Measurements from ENCODE around the gene BUD31.

BUD31 gene

GRCh38 chr7:99438573-99439480 lies 30.1 kb downstream of the BUD31 start, which contains the start of the genes CPSF4 and PTCD1:
TSS of gene CPSF4 (plus strand) at chr7:99438943. CDS start at chr7:99439083, 140 bp downstream.
TSS of gene PTCD1 (minus strand) at chr7:99438798. CDS start at chr7:99435242, 3,556 bp downstream.
- ChIA-PET POLR2A (interaction anchor here (0.6 to 2.4 kb wide), 14 partner anchors 9 to 178 kb away, joined by 3 to 20 read pairs (median 4); partner anchors contain the start of genes BUD31, PDAP1, ZKSCAN5 and ZNF394), CTCF (no interaction called here)
- Histone ChIP-seq H3K4me3 (ENCODE audit: low read depth, low read length) (peak within 1 kb of the TSS; percentile 91), H3K27ac (ENCODE audit: extremely low read depth, low read depth, low read length) (peak within 1 kb of the TSS; percentile 91), H3K36me3 (ENCODE audit: control insufficient read depth in 2 of 2, insufficient read depth in 1 of 2, low read length in 2 of 2) (peaks cover 42 to 49% of the 10 kb centered on the region in 2 experiments), H3K4me1 (ENCODE audit: control insufficient read depth, insufficient read depth, low read length) (peaks cover 9% of the 10 kb centered on the region), H3K9me3 (ENCODE audit: control insufficient read depth, insufficient read depth, low read depth, low read length) (no peaks in the 10 kb centered on the region)
- no peak for TF ChIP-seq ZNF302 (tag by site-specific recombination; IDR thresholded peaks at IDR 0.05; ENCODE audit: low read depth)
- TF ChIP-seq ZNF518A (tag by site-specific recombination; conservative IDR thresholded peaks at IDR 0.05; ENCODE audit: low read depth): no peak
- TF ChIP-seq ZBTB44 (tag by site-specific recombination; IDR thresholded peaks at IDR 0.05): peak; percentile 77
- TF ChIP-seq REPIN1 (tag by site-specific recombination; IDR thresholded peaks at IDR 0.05; ENCODE audit: low read depth): peak; percentile 28; the same call in 1 of the 2 replicates
- peak; percentile 42; the same call in 1 of the 2 replicates for TF ChIP-seq ZEB2 (tag by site-specific recombination; IDR thresholded peaks at IDR 0.05)
- peak; percentile 95 for TF ChIP-seq ZNF660 (tag by site-specific recombination; IDR thresholded peaks at IDR 0.05)
- TF ChIP-seq ZXDB (tag by site-specific recombination; IDR thresholded peaks at IDR 0.05): peak; percentile 85
- TF ChIP-seq HOXD13 (CRISPR knock-in tag; IDR thresholded peaks at IDR 0.05; ENCODE audit: borderline replicate concordance): no peak
- no peak for TF ChIP-seq ZNF280C (tag by site-specific recombination; IDR thresholded peaks at IDR 0.05)
- no peak for TF ChIP-seq ZSCAN23 (tag by site-specific recombination; IDR thresholded peaks at IDR 0.05)
- peak; percentile 36; the same call in 1 of the 2 replicates for TF ChIP-seq OSR2 (tag by site-specific recombination; IDR thresholded peaks at IDR 0.05)
- TF ChIP-seq ZBTB6 (tag by site-specific recombination; IDR thresholded peaks at IDR 0.05): peak; percentile 75; the same call in 1 of the 2 replicates
- TF ChIP-seq ZNF335 (tag by site-specific recombination; conservative IDR thresholded peaks at IDR 0.05): peak; percentile 81
- TF ChIP-seq ZNF837 (tag by site-specific recombination; IDR thresholded peaks at IDR 0.05): no peak
- TF ChIP-seq ZNF341 (tag by site-specific recombination; IDR thresholded peaks at IDR 0.05; ENCODE audit: low read depth): peak; percentile 30; the same call in 1 of the 2 replicates
- TF ChIP-seq ZNF677 (tag by site-specific recombination; IDR thresholded peaks at IDR 0.05): 0 out of 2 replicates have a peak, but pooled peaks have one; percentile 35
- TF ChIP-seq PRDM2 (tag by site-specific recombination; IDR thresholded peaks at IDR 0.05; ENCODE audit: borderline replicate concordance): no peak
- no peak for TF ChIP-seq ZNF549 (tag by site-specific recombination; IDR thresholded peaks at IDR 0.05)
- TF ChIP-seq FEZF1 (tag by site-specific recombination; IDR thresholded peaks at IDR 0.05): no peak
- peak; percentile 53; the same call in 1 of the 2 replicates for TF ChIP-seq EGR2 (tag by site-specific recombination; IDR thresholded peaks at IDR 0.05; ENCODE audit: low read depth)

Data from HEK293 (cell line).